ENCODE results near the gene ZNF629.

The ZNF629 gene

DNA sequence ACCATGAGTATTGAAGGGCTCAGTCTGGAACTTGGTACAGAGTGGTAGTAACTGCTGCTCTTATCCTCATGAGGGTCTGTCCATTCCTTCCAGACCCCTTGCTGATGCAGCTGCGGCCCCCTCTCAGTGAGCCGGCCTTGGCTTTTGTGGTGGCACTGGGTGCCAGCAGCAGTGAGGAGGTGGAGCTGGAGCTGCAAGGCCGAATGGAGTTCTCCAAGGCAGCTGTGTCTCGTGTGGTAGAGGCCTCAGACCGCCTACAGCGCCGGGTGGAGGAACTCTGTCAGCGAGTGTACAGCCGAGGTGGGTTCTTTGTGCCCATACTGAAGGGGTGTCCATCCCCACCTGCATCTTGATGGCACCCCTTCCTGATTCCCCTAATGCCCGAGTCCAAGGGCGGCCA lies 22.9 kb downstream of the ZNF629 start:
- TF ChIP-seq GATA3 (IDR thresholded peaks at IDR 0.05; ENCODE audit: low read depth, low read length) (no peak), GATA2 (IDR thresholded peaks at IDR 0.05; ENCODE audit: low read depth, low read length) (no peak)

DNA sequence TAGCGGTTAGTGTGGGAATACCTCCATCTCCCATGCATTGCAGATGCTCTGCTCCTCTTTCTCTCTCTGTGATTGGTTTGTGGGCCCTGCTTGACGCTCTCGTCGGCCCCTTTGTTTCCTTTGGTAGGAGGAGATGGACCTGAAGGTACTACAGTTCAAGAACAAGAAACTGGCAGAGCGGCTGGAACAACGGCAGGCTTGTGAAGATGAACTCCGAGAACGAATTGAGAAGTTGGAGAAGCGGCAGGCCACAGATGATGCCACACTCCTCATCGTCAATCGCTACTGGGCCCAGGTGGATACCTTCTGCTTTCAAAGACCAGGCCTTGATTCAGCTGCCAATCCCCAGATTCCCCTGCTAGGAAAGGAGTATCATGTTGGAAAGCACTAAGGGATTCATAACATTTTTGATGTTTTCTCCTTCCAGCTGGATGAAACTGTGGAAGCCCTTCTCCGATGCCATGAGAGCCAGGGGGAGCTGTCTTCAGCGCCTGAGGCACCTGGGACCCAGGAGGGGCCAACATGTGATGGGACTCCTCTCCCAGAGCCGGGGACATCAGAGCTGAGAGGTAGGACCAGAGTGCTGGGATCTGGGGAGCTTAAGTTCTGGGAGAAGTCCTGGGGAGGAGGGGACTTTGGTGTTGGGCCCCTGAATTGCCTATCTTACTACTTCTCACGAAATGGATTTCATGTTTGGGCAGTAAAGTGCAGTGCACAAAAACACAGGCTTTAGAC lies 23.8 kb downstream of the ZNF629 start:
- TF ChIP-seq GATA3 (IDR thresholded peaks at IDR 0.05; ENCODE audit: low read depth, low read length) (no peak), GATA2 (IDR thresholded peaks at IDR 0.05; ENCODE audit: low read depth, low read length) (no peak)

DNA sequence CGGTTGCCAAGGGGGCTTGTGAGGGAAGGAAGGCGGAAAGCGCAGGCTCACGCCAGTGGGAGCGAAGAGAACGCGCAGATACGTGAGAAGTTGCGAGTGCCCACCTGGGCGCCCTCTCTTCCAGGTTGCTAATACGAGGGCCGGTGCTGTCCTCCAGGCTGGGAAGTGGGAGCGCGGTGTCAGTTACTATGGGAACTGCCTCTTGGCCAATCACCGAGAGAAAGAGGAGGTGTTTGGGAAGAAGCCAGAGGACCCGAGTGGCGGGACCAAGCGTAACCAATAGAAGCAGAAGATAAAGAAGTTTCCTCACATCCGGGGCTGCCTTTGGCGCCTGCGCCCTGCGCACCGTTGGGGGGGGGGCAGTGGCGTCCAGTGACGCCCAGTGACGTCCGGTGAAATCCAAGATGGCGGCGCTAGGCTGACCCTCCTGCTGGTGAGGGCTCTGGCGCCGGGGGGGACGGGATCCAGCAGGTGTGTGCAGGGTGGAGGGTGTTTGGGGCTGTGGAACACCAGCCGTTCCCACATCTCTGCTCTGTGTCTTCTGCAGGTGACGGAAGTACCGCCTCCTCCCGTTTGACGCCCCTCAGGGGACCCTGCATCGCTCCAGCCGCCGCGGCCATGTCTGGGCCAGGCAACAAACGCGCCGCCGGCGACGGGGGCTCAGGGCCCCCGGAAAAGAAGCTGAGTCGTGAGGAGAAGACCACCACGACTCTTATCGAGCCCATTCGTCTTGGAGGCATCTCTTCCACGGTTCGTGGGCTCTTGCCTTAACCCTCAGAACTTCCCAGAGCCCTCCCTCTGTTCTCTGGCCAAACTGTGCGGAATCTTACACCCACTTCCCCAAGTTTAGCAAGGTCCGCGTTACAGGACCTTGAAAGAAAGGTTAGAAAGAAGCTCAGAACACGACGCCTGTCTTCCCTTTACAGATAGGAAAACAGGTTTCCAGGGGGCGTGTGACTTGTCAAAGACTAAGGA lies 24.8 kb downstream of the ZNF629 start, which contains the start of the genes CFAP119 and RNF40:
CFAP119 (minus strand) TSS at position 135 of the 975 bp plus-strand sequence. CDS start 314 bp downstream, outside the sequence.
RNF40 (plus strand) TSS at position 395 of the 975 bp plus-strand sequence; CDS start at position 619, 224 bp downstream.
- TF ChIP-seq GATA2 (IDR thresholded peaks at IDR 0.05; ENCODE audit: low read depth, low read length) (no peak), GATA3 (IDR thresholded peaks at IDR 0.05; ENCODE audit: low read depth, low read length) (no peak)

DNA sequence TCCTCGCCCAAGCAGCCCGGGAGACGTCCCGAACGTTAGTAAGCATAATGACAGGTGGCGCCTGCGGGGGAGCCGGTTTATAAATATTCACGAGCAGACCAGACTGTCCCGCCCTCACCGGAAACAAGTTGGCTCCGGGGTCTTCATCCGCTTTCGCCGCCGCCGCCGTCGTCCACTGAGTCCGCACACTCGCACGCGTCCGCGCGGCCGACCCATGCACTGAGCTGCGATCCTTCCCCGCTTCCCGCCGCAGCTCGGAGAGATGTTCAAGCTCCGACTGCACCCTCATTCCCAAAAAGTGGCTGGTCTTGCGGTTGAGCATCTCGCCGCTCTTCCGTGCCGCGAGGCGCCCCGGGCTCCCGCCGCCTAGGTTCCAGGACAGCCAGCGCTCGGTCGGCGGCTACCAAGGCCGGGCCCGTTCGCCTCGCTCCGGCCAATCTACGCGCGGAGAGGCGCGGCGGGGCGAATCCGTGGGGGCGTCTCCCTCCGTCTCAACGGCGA lies 25.5 kb downstream of the ZNF629 start:
- TF ChIP-seq GATA3 (IDR thresholded peaks at IDR 0.05; ENCODE audit: low read depth, low read length) (no peak), GATA2 (IDR thresholded peaks at IDR 0.05; ENCODE audit: low read depth, low read length) (no peak)

DNA sequence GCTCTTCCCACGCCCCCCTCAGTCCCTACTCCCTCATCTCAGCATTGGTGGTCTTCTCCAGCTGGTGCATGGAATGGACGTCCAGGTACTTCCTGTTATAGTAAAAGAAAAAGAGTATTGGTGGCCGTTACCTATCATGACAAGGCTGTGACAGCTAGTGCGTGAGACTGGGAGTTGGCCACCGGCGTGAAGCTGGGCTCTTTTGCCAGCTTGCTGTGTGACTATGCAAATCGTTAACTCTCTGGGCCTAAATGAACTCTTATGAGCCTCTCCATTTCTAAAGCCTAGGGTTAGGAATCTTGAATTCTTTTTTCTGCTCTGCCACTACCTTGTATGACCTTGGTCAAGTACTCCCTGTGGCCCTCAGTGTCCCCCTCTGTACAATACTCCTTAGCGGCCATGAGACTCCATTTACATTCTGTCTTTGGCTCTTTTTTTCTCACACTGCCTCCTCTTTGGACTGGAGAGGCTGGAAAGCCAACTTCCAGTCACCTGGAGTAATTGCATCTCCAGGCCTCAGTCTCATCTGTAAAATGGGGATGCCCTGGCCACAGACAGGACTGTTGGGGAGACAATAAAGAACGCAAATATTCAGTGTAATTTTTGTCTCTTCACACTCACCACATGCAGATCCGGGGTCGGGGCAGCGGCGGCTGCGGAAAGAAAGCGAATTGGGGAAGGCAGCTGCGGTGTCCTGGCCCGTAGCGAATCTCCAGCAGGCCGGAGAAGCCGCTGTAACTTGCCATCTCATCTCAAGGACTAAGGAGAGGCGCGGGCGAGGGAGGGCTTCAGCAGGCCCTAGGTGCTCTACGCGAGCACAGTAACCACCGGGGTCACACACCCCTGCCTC lies 26.2 kb downstream of the ZNF629 start:
- TF ChIP-seq GATA3 (IDR thresholded peaks at IDR 0.05; ENCODE audit: low read depth, low read length) (no peak), GATA2 (IDR thresholded peaks at IDR 0.05; ENCODE audit: low read depth, low read length) (no peak)

DNA sequence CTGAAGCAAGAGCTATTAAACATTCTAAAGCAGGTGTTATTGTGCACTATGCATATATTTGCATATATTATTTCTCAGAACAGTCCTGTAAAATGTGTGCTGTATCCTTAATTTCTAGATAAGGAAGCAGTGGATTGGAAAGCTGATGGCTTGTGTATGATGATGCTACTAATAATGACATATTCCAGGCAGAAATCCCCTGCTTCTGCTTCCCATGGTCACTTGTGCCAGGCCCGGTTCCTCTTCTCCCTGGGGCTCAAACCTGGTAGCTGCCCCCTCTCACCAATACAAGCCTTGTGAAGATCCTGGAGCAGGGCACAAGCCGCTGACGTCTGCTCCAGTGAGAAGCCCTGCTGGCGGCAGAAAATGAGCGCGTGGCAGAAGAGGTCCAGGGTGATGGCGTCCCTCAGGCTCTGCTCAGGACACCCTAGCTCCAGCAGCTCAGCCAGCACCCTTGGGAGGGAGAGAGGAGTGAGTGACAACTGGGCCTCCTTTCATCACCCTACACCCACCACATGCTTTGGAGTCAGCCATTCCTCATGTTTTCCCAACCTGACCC lies 26.9 kb downstream of the ZNF629 start:
- TF ChIP-seq GATA3 (IDR thresholded peaks at IDR 0.05; ENCODE audit: low read depth, low read length): no peak
- TF ChIP-seq GATA2 (IDR thresholded peaks at IDR 0.05; ENCODE audit: low read depth, low read length): no peak

DNA sequence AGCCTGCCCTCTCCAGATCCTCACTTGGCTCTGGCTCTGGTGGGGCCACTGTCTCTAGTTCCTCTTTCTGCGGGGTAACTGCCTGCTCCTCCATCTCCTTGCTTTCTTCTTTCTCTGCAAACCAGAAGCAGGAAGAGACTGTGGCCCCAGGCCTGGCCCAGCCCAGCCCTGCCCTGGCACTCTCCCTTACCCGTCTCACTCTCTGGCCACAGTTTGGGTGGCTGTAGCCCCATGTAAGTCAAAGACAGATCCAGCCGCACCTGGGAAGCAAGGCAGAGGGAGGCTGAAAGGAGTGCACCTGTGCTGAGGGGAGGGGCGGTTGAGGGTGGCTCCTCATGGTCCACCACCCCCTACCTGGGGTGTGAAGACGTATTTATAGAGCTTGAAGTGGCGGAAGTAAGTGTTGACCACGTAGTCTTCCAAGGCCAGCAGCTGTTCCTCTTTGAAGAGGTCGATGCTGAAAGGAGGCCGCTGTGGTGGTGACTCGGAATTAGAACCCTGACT lies 28.0 kb downstream of the ZNF629 start:
- TF ChIP-seq GATA3 (IDR thresholded peaks at IDR 0.05; ENCODE audit: low read depth, low read length) (no peak), GATA2 (IDR thresholded peaks at IDR 0.05; ENCODE audit: low read depth, low read length) (no peak)

DNA sequence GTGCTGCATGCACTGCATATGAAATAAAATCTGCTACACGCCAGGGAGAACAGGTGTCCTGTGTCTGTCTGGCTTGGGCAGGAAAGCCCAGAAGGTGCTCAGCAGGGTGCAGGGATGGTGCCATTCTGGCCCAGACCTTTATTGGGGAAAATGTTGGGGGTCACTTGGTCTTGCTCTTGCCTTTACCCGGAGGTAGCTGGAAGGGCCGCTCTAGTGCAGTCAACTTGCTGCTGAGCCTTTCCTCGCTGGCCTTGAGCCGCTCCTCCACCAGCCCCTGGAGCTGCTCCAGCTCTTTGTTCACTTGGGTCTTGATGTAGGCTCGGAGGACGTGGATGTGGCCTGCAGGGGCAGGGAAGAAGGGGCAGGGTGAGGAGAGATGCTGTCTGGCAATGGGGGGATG lies 29.7 kb downstream of the ZNF629 start:
- TF ChIP-seq GATA3 (IDR thresholded peaks at IDR 0.05; ENCODE audit: low read depth, low read length): no peak
- no peak for TF ChIP-seq GATA2 (IDR thresholded peaks at IDR 0.05; ENCODE audit: low read depth, low read length)

DNA sequence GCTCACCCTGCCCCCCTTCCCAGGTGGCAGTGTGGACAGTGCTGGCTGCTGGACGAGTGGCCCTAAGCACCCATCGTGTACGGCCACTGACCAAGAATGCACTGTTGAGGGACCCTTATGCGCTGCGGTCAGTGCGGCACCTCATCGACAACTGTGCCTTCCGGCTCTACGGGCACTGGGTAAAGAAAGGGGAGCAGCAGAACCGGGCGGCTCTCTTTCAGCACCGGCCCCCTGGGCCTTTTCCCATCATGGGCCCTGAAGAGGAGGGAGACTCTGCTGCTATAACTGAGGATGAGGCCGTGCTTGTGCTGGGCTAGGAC lies 30.3 kb downstream of the ZNF629 start:
- TF ChIP-seq GATA3 (IDR thresholded peaks at IDR 0.05; ENCODE audit: low read depth, low read length): no peak
- no peak for TF ChIP-seq GATA2 (IDR thresholded peaks at IDR 0.05; ENCODE audit: low read depth, low read length)

DNA sequence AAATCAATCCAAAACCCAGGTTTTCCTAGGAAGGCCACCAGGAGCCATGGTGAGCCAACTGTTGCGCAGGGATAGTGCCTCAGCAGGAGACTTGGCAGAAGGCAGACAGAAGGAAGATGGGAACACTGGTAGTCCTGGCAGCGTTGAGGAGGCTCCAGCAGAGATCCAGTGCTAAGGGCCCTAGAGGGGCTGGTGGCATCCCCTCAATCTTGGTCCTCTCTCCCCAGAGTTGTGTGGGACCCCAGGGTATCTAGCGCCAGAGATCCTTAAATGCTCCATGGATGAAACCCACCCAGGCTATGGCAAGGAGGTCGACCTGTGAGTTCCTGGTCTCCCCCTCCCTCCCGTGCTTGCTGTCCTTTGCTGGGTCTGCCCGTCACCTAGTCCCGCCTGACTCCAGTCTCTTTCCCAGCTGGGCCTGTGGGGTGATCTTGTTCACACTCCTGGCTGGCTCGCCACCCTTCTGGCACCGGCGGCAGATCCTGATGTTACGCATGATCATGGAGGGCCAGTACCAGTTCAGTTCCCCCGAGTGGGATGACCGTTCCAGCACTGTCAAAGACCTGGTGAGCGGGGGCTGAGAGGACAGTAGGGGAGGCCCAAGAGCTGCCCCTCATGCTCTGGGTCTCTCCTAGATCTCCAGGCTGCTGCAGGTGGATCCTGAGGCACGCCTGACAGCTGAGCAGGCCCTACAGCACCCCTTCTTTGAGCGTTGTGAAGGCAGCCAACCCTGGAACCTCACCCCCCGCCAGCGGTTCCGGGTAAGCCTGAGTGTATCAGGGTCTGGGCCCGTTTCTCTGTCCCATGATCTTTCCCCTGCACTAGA lies 30.8 kb downstream of the ZNF629 start:
- TF ChIP-seq GATA3 (IDR thresholded peaks at IDR 0.05; ENCODE audit: low read depth, low read length): no peak
- no peak for TF ChIP-seq GATA2 (IDR thresholded peaks at IDR 0.05; ENCODE audit: low read depth, low read length)

DNA sequence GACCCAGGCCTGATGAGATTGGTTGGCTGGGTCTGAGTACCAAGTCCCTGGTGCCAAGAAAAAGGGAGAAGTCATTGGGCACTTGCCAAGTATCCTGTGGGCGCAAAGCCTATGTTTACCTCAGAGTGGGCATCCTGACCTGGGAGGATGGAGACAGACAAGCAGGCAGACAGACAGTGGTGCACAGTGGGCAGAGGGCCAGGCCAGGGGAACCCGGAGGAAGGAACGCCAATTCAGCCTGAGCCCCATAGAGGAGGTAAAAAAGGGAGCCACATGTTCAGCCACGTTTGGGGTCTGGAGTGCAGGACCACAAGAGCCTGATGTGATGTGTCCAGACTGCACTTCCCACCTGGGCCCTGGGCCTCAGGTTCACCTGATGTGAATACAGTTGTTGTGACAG lies 33.4 kb downstream of the ZNF629 start:
- TF ChIP-seq GATA2 (IDR thresholded peaks at IDR 0.05; ENCODE audit: low read depth, low read length): no peak
- no peak for TF ChIP-seq GATA3 (IDR thresholded peaks at IDR 0.05; ENCODE audit: low read depth, low read length)

DNA sequence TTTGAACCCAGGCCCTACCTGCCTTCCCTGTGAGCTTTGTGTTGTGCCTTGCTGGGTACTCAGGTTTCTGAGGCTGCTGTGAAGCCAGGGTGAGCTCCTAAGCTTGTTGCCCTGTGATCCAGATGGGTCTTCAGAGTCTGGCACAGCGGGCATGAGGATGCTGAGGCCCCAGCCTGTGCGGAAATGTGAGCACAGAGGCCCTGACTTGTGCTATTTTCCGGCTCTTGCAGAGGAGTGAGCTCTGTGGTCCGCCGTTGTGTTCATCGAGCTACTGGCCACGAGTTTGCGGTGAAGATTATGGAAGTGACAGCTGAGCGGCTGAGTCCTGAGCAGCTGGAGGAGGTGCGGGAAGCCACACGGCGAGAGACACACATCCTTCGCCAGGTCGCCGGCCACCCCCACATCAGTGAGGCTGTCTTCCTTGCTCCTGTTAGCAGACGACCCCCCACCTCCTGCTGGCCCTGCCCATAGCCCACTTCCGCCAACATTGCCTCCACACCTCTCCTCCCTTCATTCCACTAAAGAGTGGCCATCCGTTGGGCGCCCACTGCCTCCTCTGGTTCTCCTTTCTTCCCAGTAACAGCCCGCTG lies 36.0 kb downstream of the ZNF629 start:
- TF ChIP-seq GATA3 (IDR thresholded peaks at IDR 0.05; ENCODE audit: low read depth, low read length) (no peak), GATA2 (IDR thresholded peaks at IDR 0.05; ENCODE audit: low read depth, low read length) (no peak)
